H7 (cell line): ENCODE results near the gene PLAAT2. TPM values are rescaled to one million over a fixed set of nuclear protein-coding genes. Genes with fewer than 3 reads are reported as not detected.

Experiments
- DNase-seq: peaks from one replicate; pipeline ENCODE4 v3.0.0; 2012
- H3K27me3 ChIP-seq: 2 replicates; pipeline ENCODE4 v1.6.0; 2011; ENCODE audit warnings: mild to moderate bottlenecking, low read length; ENCODE audit not compliant: control insufficient read depth, insufficient read depth
- H3K36me3 ChIP-seq: replicated peaks from 2 replicates; pipeline ENCODE4 v1.5.1; 2011; ENCODE audit warnings: low read length; ENCODE audit not compliant: control insufficient read depth, insufficient read depth
- H3K4me3 ChIP-seq: 2 replicates; pipeline ENCODE4 v1.5.1; 2011; ENCODE audit warnings: low read depth, mild to moderate bottlenecking, control low read depth, low read length, moderate library complexity; ENCODE audit not compliant: insufficient read depth
- total RNA-seq: library from RNA; depleted of rRNA; stranded (reverse); fragments of >200 nt; shearing (Covaris generic); gene quantifications from 2 replicates; pipeline ENCODE4 v1.2.3, GENCODE V29; 2014; rRNA removed

PLAAT2 gene
- total RNA-seq, 1 experiment from 2014 or later, result not detected

- peak; percentile 36 for DNase-seq
- H3K36me3 ChIP-seq, result no peaks in the 10 kb centered on the region
- H3K27me3 ChIP-seq, result no peaks in the 10 kb centered on the region
- H3K4me3 ChIP-seq, result no peak within 1 kb of the TSS
Measured at GRCh38 chr11:63505857-63506528, 57.2 kb downstream of the PLAAT2 start, which contains the start of gene LGALS12. TSS of gene LGALS12 (plus strand) at chr11:63506084. CDS start at chr11:63506459, 375 bp downstream.

- peak; percentile 8 for DNase-seq
- Histone ChIP-seq H3K4me3 (no peak overlapping the region), H3K27me3 (no peaks in the 10 kb centered on the region), H3K36me3 (no peaks in the 10 kb centered on the region)
Measured at GRCh38 chr11:63504933-63505586, 58.1 kb downstream of the PLAAT2 start.

GRCh38 chr11:63504054-63504453, 59.1 kb downstream of the PLAAT2 start:
- Histone ChIP-seq H3K4me3 (no peak overlapping the region), H3K36me3 (no peaks in the 10 kb centered on the region), H3K27me3 (no peaks in the 10 kb centered on the region)
- peak; percentile 13 for DNase-seq

GRCh38 chr11:63503492-63503891, 59.7 kb downstream of the PLAAT2 start:
- Histone ChIP-seq H3K4me3 (no peak overlapping the region), H3K36me3 (no peaks in the 10 kb centered on the region), H3K27me3 (no peaks in the 10 kb centered on the region)
- DNase-seq, result no peak

Other genes starting within 250 kb of the PLAAT2 start
- gene SLC22A9, start 193.6 kb downstream of the PLAAT2 start, total RNA-seq, result not detected in 2 replicates
- 29.6 and 30.0 TPM in 2 replicates for gene PLAAT5, start 72.2 kb downstream of the PLAAT2 start, total RNA-seq
- 6.8 and 16.6 TPM in 2 replicates for gene LGALS12, start 57.3 kb downstream of the PLAAT2 start, total RNA-seq
- 1.1 and 4.1 TPM in 2 replicates for gene PLAAT4, start 26.6 kb downstream of the PLAAT2 start, total RNA-seq
- gene PLAAT3, start 51.1 kb upstream of the PLAAT2 start, total RNA-seq, result 81.5 and 117 TPM in 2 replicates
- gene ATL3, start 108.0 kb upstream of the PLAAT2 start, total RNA-seq, result 19.3 and 29.6 TPM in 2 replicates
- 109 and 142 TPM in 2 replicates for gene RTN3, start 118.1 kb upstream of the PLAAT2 start, total RNA-seq
- gene ZFTA, start 205.4 kb upstream of the PLAAT2 start, total RNA-seq, result 27.2 and 34.3 TPM in 2 replicates